ENCODE results near the gene ZNF217.
"Not testable (repeated sequence)": the region's sequence is repeated elsewhere in the genome, so short reads cannot be mapped to it uniquely, and the experiment has no call there.

The ZNF217 gene

DNA sequence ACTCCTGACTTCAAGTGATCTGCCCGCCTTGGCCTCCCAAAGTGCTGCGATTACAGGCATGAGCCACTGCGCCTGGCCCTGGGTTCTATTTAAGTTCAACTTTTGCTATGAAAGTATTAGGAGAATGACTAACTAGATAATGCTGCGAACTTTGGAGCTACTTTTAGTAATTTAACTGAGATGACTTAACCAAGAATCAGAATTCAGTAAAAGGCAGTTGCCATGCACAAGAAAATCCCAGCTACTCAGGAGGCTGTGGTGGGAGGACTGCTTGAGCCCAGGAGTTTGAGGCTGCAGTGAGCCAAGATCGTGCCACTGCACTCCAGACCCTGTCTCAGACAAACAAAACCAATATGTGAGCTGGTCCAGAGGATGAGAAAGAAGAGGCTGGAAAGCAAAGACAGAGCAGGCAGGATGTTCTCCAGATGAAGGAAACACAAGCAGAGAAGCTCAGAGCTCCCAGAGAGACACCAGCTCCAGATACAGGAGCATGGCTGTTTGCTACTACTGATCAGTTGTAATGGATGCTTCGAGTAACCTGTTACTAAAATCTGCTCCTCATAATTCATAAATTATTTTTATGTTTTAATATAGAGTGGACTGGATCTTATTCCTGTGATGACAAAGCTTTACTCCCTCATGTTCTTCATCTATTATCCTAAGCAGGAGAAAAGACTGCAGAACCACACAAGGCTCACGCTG, 23.9 kb downstream of the ZNF217 start:
- H3K4me3 ChIP-seq (ENCODE audit: low read depth, low read length): no peak overlapping the region
- no peak for DNase-seq (ENCODE audit: low read depth)
- TF ChIP-seq, protein P1, sequence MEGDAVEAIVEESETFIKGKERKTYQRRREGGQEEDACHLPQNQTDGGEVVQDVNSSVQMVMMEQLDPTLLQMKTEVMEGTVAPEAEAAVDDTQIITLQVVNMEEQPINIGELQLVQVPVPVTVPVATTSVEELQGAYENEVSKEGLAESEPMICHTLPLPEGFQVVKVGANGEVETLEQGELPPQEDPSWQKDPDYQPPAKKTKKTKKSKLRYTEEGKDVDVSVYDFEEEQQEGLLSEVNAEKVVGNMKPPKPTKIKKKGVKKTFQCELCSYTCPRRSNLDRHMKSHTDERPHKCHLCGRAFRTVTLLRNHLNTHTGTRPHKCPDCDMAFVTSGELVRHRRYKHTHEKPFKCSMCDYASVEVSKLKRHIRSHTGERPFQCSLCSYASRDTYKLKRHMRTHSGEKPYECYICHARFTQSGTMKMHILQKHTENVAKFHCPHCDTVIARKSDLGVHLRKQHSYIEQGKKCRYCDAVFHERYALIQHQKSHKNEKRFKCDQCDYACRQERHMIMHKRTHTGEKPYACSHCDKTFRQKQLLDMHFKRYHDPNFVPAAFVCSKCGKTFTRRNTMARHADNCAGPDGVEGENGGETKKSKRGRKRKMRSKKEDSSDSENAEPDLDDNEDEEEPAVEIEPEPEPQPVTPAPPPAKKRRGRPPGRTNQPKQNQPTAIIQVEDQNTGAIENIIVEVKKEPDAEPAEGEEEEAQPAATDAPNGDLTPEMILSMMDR (IDR thresholded peaks at IDR 0.05; ENCODE audit: low read depth, low read length, missing control alignments): no peak
- in situ Hi-C loops (cut with HindIII; ENCODE audit: low sequenced_read_pairs): no loop called here

GRCh38 chr20:53569005-53569404, 24.6 kb downstream of the ZNF217 start:
- no peak for DNase-seq (ENCODE audit: low read depth)
- TF ChIP-seq, protein P1 (IDR thresholded peaks at IDR 0.05; ENCODE audit: low read depth, low read length, missing control alignments): no peak
- H3K4me3 ChIP-seq (ENCODE audit: low read depth, low read length): no peak overlapping the region
- in situ Hi-C loops (cut with HindIII; ENCODE audit: low sequenced_read_pairs): no loop called here

DNA sequence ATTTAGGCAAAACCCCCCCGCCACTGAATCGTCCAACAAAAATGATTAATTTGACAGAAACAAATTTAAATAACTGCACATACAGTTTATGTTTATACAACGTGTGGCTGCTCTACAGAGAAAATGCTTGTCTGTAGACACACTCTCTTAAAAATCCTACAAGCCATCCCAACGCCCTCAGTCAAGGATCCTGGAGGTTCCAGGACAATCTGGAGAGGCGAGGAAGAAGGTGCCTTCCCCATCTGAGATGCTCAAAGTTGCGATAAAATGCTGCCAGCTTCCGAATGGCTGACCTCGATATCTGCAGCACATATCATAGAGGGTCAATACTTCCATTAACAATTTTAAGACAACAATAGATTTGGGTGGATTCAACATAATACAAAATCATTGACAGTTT, 25.3 kb downstream of the ZNF217 start:
- H3K4me3 ChIP-seq (ENCODE audit: low read depth, low read length): no peak overlapping the region
- in situ Hi-C loops (cut with HindIII; ENCODE audit: low sequenced_read_pairs): no loop called here
- TF ChIP-seq, protein P1 (IDR thresholded peaks at IDR 0.05; ENCODE audit: low read depth, low read length, missing control alignments): no peak
- DNase-seq (ENCODE audit: low read depth): no peak

DNA sequence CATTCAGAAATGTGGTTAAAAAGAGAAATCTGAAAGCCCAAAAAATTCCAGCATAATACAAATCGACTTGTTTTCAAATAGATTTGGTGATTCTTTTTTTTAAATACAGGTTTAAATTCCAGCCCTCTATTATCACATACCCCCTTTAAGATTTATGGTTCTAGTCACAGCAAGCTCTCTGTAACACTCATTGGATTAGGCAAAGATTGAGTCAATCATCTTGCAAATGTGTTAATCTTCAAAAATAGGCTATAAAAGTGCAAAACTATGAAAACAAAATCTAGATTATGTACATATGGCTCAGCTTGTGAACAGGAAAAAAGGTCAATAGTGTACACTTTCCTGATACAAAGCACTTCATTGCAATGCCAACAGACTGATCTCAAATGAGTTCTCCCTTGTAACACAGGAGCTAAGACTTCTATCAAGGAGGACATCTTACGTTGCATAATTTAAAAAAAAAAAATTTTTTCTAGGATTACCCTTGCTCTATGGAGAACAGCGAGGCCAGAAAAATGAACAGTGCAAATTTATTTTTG, 26.2 kb downstream of the ZNF217 start:
- no peak for DNase-seq (ENCODE audit: low read depth)
- H3K4me3 ChIP-seq (ENCODE audit: low read depth, low read length): no peak overlapping the region
- in situ Hi-C loops (cut with HindIII; ENCODE audit: low sequenced_read_pairs): no loop called here
- TF ChIP-seq, protein P1 (IDR thresholded peaks at IDR 0.05; ENCODE audit: low read depth, low read length, missing control alignments): no peak

- in situ Hi-C loops (cut with HindIII; ENCODE audit: low sequenced_read_pairs); H3K4me3 ChIP-seq (ENCODE audit: low read depth, low read length); DNase-seq (ENCODE audit: low read depth): not testable (repeated sequence)
Measured at GRCh38 chr20:53566623-53567022, 27.0 kb downstream of the ZNF217 start.

DNA sequence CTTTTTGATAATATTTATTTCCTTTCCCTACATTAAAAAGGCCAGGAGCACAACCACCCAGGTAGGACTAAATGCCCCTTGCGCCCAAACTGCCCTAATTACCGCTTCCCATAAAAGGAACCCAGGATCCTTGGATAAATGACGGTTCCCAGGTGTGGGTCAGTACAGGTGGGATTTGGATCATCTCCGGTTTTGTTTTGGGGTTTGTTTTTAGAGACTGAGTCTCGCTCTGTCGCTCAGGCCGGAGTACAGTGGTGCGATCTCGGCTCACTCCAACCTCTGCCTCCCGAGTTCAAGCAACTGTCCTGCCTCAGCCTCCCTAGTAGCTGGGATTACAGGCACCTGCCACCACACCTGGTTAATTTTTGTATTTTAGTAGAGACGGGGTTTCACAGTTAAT, 28.4 kb downstream of the ZNF217 start:
- TF ChIP-seq, protein P1 (IDR thresholded peaks at IDR 0.05; ENCODE audit: low read depth, low read length, missing control alignments): no peak
- in situ Hi-C loops (cut with HindIII; ENCODE audit: low sequenced_read_pairs): no loop called here
- H3K4me3 ChIP-seq (ENCODE audit: low read depth, low read length): no peak overlapping the region
- no peak for DNase-seq (ENCODE audit: low read depth)

DNA sequence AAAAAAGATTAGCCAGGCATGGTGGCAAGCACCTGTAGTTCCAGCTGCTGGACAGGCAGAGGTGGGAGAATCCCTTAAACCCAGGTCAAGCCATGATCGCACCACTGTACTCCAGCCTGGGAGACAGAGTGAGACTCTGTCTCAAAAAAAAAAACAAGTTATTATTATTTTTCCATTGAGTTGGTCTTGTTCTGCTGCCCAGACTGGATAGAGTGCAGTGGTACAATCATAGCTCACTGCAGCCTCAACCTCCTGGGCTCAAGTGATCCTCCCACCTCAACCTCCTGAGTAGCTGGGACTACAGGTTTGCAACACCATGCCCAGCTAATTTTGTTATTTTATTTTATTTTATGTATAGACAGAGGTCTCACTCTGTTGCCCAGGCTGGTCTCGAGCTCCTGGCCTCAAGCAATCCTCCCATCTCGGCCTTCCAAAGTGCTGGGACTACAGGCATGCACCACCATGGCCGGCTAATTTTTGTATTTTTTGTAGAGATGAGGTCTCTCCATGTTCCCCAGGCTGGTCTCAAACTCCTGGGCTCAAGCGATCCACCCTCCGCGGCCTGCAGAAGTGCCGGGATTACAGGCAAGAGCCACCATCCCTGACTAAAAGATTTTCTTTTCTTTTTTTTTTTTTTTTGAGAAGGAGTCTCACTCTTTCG, 31.4 kb downstream of the ZNF217 start:
- DNase-seq (ENCODE audit: low read depth); in situ Hi-C loops (cut with HindIII; ENCODE audit: low sequenced_read_pairs); H3K4me3 ChIP-seq (ENCODE audit: low read depth, low read length): not testable (repeated sequence)
